Activated CD4-positive, alpha-beta T cell treated with anti-CD3 and anti-CD28 coated beads for 24 hours (primary cell): ENCODE results near the gene FHOD3.

ENCODE experiments used
- DNase-seq, 2 donors: peaks; one replicate each; pipeline ENCODE4 v3.0.0-alpha.2; 2020; ENCODE audit warnings: low read depth in 2 of 2

The FHOD3 gene

GRCh38 chr18:36296650-36297416 is 680 bp upstream of the FHOD3 start:
- no peak for DNase-seq

DNA sequence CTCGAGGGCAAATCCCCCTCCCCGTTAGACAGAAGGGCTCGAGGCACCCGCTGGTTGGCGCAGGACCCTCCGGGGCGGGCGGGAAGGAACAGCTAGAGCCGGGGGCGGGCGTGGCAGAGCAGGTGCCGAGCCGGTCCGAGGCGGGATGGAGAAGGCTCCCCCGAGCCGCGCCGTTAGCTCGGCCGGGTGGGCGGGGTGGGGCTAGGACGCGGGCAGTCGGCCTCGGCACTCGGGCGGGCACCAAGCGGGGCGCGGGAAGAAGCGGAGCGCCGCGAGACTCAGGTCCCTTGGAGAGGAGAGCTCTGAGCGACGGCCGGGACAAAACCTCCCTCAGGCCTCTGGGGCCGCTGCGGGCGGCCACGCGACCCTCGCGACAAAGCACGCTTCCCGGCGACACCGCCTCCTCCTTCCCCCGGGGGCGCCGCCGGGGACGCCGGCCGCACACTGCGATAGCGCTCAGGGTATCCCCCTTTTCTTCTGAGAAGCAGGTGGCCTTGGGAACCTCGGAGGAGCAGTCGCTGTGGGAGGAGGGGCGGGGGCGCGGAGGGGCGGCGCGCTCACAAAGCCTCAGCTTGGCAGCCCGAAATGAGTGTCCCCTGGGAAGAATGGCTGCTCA is 721 bp downstream of the FHOD3 start:
- DNase-seq: no peak

GRCh38 chr18:36299015-36299414 is 1.5 kb downstream of the FHOD3 start:
- no peak for DNase-seq

- no peak for DNase-seq
Observed at GRCh38 chr18:36300211-36300610, 2.7 kb downstream of the FHOD3 start.

DNA sequence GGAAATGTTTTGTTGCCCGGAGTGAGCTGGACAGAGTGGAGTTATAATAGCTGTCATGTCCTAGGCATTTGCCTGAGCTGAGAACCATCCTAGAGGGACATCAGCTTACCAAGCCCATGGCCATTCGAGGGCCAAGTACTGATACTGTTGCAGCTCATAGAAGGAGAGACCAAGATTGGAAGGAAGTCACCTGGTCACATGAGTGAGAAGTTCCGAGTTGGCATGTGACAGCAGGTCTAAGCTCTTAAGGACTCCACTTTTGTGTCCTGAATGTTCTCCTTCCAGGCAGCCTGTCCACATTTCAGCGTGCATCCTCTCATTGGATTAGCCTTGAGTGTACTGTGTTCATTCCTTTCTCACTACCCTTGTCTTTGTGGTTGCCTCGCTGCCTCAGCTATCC is 4.4 kb downstream of the FHOD3 start:
- no peak for DNase-seq

DNA sequence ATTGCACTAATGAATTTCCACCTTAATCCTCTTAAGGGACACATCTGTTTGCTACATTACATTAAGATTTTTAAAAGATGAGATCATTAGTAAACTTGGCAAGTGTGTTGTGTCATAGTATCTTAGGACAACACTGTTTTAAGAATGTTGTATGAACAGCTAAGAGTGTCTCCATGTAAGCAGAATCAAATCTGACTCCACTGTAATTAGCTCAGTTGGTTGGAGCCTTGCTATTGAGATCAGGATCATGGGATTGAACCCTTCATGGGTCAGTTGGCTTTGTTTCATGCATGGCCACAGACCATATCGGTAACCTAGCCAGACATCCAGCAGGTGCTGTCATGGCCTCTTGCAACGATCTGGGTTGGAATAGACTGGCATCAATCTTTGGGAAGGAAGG is 5.2 kb downstream of the FHOD3 start:
- no peak for DNase-seq

DNA sequence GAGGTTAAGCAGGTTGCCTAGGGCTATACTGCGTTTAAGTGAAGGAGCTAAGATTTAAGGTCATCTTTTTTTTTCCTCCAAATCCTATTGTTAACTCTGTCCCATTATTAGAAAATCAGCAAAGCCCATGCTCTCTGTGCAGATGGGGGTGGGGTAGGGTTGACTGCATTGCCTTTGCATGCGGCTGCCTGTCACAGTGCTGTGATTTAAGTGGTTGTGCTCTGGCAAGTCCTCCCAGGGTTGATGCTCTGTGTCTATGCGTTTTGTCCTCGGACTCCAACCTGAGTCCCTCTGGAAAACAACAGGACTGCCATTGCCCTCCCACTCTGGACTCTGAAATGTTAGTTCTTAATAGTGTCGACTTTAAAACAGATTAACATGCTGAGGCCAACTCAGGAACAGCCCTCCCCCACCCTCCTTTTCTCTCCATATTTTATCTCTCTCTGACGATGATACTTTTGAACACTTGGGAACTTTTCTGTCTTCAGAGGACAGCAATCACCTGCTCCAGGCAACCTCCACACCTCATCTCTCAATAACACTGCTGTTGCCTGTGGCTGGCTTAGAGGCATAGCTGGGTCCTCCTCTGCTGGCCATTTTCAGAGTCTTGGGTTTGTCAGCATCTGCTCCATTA is 5.8 kb downstream of the FHOD3 start:
- no peak for DNase-seq

GRCh38 chr18:36304723-36305122 is 7.2 kb downstream of the FHOD3 start:
- no peak for DNase-seq

DNA sequence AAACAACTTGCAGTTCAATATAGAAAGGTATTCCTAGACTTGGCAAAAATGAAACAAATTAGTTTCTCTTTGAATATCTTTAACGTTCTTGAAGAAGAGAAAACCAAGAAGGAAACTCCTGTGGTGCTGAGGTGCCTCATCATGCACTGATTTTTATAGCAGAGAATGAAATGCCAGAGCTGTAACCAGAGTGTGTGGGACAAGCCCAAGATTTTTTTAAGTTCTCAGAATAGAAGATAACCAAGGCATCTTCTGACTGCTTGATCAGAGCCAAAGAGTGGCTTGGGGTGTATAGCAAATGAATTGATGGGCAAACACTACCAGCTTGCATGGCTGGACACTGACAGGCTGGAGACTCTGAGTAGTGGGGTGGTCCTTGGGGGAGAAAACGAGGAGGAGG is 7.9 kb downstream of the FHOD3 start:
- no peak for DNase-seq

DNA sequence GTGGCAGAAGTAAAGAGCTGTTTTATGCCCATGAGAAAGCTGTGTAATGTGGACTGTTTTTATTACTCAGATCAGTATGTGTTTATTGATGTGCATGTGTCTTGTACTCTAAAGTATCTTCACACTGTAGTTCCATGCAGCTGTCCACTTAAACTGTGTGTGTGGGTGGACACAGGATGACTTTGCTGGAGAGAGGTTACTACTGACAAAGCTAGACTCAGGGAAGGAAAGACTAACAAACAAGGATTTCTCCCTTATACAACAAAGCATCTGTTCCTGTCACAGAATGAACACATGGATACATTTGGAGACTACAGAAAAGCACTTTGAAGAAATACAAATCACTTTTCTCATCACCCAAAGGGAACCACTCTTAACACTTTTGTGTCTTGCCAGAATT is 10.0 kb downstream of the FHOD3 start:
- DNase-seq: no peak

- no peak for DNase-seq
Observed at GRCh38 chr18:36308711-36309435, 11.4 kb downstream of the FHOD3 start.

DNA sequence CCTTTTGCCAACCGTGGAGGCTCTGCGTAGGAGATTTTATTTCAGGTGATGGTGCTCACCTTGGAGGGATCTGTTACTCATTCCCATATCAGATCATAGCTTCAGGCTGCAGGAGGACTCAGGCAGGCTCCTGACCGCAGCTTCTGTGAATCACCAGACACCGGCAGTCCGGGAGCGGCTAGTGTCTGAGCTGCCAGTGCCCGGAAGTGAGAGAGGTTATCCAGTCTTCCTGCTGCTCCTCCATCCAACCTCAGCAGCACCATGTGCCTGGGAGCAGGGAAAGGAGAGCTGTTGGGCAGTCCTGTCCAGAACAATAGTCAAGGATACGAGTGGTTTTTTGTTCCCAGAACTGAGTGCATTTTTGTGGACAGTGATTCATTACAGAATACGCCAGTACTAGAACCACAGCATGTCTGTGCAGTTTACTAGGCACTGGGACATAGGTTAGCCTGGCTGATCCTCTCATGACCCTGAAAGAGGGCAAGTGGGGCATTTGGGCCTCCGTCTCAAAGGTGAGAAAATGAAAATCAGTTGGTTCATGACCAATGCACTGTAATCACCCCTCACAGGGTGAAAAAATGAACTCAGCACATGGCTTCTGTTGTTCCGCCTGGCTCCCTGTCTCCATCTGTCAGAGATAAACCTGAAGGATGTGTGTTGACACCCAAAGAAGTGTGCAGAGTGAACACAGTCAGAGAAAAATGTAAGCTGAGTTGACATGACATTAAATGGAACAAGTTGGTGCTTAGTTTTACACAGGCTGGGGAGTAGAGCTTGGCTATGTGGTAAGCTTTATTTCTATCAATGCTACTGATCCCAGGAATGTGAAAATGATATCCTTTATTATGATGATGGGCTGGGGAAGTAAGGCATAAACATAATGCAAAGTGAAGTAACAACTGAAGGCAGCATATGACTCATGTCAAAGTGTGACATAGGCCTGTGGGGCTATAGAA is 12.2 kb downstream of the FHOD3 start:
- DNase-seq: no peak

DNA sequence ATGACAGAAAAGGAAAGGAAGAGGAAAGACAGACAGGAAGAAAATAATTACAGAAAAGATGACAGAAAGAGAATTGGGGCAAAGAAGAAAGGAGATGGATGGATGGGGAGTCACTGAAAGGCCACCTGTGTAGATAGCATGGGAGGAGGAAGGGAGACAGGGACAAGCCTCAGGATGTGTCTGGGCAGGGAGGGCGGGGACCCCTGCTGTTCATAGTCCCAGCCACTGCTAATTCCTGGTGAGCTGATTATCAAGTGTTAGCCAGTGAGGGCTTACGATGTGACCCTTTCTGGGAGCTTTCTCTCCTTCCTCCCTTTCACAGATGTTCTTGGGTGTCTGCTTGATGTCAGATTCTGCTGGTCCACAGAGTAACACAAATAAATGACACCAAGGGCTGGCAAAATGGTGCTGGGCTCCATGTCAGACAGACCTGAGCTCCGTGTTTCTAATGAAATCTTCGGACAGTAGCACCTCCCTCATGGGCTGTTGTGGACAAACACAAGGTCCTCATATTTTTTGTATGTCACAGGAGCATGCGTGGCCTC is 13.6 kb downstream of the FHOD3 start:
- no peak for DNase-seq

DNA sequence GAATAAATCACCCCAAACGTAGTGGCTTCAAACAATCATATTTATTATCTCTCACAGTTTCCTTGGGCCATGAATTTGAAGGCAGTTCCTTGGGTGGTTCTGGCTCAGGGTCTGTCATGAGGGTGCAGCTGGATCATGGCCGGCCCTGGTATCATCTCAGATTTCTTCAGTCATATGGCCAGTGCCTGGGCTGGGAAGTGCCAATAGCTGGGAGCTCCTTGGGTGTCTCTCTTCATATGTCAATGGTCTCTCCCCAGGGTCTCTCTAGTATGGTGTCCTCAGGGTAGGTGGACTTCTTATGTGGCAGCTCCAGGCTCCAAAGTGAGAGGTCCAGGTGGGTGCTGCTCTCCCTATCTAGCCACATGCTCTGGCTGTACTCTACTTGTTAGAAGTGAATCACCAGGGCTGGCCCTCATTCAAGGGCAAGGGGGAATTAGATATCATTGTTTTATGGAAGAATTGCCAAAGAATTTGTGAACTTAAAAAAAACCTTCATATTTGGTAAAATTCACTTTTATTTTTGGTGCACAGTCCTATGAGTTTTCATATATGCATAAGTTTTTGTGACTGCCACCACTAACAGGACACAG is 15.4 kb downstream of the FHOD3 start:
- DNase-seq: no peak

- no peak for DNase-seq
Observed at GRCh38 chr18:36314098-36314497, 16.6 kb downstream of the FHOD3 start.

DNA sequence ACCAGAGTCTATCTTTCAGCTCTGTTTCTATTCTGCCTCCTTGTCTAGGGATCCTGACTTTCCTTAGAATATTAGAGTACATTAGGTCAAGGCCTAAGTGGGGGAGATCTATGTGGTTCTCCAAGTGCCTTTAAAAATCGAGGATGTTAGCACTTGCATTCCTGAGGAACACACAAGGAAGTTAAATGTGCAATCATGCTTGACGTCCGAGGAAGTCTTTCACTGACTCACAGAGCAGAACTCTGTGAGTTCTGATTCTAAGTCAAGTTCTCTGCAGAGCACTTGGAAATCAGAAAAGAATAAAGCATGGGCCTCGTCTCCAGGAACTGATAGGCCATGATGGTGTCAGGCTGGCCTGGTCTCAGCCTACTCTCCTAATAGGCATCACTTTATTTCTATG is 17.2 kb downstream of the FHOD3 start:
- DNase-seq: no peak

DNA sequence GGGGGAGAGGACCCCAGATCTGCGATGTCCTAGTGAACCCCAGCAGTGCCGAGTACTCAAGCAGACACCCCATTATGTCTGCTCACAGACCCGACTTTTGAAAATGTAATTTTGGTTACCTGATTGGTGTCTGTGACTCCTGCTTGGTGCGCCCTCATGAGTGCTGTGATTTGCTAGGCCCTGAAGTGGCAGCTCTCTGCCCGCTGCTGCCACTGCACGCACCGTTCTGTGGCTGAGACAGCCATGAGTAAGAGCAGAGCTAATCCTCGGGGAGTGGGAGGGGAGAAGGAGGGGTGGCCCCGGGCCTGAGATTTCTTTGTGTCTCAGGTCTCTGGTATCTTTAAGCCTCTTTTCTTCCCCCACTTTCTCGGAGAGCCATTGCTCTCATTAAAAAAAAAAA is 18.2 kb downstream of the FHOD3 start:
- no peak for DNase-seq

DNA sequence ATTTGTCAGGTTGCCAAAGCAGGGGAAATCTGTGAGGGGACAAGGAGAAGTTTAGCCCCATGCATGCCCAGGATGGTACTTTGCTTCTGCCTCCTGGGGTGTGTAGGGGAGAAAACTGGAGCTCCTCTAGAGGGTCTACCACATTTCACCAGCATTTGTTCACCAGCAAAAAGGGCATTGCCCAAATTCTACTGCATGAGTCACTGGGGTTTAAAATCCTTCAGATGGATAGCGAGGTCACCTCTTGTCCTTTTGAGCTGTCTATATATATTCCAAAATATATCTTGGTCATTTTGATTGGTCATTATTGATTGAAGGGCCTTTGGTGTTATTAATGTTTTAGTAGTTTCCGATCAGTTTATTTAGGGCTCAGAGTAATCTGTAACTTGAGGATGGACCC is 18.7 kb downstream of the FHOD3 start:
- DNase-seq: no peak

DNA sequence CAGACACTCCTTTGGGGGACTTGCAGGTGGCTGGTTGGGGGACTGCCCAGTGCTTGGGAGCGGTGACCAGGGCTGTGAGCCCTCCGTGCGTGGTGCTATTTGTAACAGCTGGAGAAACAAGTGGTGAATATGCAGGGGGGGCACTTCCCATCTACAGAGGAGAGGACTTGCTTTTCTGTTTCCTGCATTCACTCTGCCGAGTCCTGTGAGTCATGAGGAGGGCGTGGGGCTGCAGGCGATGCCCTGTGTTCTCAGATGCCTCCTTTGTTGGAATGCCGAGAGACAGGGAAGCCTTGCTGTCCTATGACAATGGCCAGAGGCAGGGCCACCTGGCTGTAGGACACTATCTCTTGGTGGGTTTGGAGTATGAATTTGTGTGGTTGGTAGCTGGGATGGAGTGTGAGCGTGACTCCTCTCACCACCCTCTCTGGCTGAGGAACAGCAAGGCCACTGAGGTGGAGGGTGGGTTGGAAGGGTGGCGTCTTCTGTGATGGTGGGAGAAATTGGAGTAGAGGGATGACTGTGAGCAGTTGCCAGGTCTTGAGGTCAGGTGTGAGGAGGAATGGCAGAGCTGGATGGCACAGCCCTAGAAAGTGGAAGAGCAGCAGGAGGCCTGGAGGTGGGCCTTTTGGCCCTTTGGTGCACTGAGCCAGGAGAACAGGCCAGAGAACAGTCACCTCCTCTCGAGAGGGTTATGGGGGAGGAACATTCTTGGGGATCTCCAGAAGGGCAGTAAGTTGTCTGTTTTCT is 24.3 kb downstream of the FHOD3 start:
- DNase-seq: no peak

DNA sequence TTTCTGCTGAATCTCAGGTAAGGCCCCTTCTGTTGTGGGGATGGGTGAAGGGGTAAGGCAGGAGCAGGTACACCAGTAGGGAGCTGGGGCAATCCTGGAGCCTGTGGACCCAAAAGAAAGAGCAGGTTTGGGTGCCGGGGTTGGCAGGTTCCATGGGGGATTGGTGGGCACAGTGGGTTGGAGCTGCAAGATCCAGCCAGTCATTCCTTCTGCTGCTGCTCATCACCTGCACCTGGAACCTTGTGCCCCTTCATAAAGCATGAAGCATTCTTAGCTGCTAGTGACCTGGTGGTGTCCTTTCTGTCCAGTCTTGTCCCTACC is 24.9 kb downstream of the FHOD3 start:
- DNase-seq: no peak
